ENCODE data around the gene CNOT4.

DNA sequence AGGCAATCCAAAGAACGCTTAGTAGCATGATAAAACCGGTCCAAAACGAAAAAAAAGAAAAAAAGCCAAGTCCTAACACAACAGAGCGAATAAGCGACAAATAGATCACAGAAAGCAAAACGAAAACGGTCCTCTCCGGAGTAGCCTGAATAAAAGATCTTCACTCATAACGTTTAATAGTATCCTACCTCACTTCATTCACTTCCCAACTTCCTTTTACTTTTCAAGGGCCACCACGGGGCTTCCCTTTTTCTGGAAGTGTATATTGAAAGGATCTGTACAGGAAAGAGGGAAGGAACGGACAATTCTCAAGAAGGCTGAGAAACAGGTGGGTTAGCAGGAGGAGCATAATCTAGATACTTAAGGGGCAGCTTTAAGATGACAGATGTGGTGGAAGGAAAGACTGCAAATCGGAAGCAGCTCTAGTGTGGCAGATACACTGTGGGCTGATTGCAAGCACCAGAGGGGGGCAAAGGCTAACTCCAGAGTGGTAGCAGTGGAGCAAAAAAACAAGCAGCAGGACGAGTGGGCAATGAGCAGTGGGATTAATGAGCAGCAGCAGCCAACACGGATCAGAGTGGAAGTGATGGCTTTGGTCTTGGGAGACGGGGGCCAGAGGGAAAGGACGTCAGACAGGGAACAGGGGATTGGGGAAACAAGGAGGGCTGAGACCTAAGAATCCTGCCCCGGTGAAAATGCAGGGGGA lies 866 bp downstream of the CNOT4 start:
- TF ChIP-seq, protein P1, sequence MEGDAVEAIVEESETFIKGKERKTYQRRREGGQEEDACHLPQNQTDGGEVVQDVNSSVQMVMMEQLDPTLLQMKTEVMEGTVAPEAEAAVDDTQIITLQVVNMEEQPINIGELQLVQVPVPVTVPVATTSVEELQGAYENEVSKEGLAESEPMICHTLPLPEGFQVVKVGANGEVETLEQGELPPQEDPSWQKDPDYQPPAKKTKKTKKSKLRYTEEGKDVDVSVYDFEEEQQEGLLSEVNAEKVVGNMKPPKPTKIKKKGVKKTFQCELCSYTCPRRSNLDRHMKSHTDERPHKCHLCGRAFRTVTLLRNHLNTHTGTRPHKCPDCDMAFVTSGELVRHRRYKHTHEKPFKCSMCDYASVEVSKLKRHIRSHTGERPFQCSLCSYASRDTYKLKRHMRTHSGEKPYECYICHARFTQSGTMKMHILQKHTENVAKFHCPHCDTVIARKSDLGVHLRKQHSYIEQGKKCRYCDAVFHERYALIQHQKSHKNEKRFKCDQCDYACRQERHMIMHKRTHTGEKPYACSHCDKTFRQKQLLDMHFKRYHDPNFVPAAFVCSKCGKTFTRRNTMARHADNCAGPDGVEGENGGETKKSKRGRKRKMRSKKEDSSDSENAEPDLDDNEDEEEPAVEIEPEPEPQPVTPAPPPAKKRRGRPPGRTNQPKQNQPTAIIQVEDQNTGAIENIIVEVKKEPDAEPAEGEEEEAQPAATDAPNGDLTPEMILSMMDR (IDR thresholded peaks at IDR 0.05), result no peak
- no peak for TF ChIP-seq POLR2A (IDR thresholded peaks at IDR 0.05)
